ENCODE measurements around the gene NAGA.

GRCh38 chr22:42069801-42070516 lies 653 bp downstream of the NAGA start:
- TF ChIP-seq, protein P1, sequence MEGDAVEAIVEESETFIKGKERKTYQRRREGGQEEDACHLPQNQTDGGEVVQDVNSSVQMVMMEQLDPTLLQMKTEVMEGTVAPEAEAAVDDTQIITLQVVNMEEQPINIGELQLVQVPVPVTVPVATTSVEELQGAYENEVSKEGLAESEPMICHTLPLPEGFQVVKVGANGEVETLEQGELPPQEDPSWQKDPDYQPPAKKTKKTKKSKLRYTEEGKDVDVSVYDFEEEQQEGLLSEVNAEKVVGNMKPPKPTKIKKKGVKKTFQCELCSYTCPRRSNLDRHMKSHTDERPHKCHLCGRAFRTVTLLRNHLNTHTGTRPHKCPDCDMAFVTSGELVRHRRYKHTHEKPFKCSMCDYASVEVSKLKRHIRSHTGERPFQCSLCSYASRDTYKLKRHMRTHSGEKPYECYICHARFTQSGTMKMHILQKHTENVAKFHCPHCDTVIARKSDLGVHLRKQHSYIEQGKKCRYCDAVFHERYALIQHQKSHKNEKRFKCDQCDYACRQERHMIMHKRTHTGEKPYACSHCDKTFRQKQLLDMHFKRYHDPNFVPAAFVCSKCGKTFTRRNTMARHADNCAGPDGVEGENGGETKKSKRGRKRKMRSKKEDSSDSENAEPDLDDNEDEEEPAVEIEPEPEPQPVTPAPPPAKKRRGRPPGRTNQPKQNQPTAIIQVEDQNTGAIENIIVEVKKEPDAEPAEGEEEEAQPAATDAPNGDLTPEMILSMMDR (IDR thresholded peaks at IDR 0.05), result no peak
- no peak for TF ChIP-seq POLR2A (IDR thresholded peaks at IDR 0.05)
